ENCODE data around the gene TAPBP. TPM values are rescaled to one million over a fixed set of nuclear protein-coding genes. Genes with fewer than 3 reads are reported as not detected.
A peak's percentile ranks its signal among the peaks of the same experiment; 100 is the strongest.

TAPBP gene
- total and polyA plus RNA-seq, 9 of the 15 experiments (the other 6 are each of a cell fraction or from before 2014, with no cell fraction given) = 5.6 to 74.0 (median 22.3) TPM

GRCh38 chr6:33279971-33280511, 33.8 kb downstream of the TAPBP start (continued):
- 0 out of 2 replicates have a peak, but pooled peaks have one; percentile 41 for TF ChIP-seq TOE1 (IDR thresholded peaks at IDR 0.05; ENCODE audit: borderline replicate concordance)
- no peak for TF ChIP-seq TOE1 (CRISPR knock-in tag; IDR thresholded peaks at IDR 0.05; ENCODE audit: borderline replicate concordance, low read depth)
- TF ChIP-seq, protein P1, sequence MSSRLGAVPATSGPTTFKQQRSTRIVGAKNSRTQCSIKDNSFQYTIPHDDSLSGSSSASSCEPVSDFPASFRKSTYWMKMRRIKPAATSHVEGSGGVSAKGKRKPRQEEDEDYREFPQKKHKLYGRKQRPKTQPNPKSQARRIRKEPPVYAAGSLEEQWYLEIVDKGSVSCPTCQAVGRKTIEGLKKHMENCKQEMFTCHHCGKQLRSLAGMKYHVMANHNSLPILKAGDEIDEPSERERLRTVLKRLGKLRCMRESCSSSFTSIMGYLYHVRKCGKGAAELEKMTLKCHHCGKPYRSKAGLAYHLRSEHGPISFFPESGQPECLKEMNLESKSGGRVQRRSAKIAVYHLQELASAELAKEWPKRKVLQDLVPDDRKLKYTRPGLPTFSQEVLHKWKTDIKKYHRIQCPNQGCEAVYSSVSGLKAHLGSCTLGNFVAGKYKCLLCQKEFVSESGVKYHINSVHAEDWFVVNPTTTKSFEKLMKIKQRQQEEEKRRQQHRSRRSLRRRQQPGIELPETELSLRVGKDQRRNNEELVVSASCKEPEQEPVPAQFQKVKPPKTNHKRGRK (tag; IDR thresholded peaks at IDR 0.05) = no peak
- no peak for TF ChIP-seq STAT5B (CRISPR knock-in tag; IDR thresholded peaks at IDR 0.05)
- no peak for TF ChIP-seq CXXC5 (CRISPR knock-in tag; IDR thresholded peaks at IDR 0.05)
- peak; percentile 29; the same call in 1 of the 2 replicates for TF ChIP-seq KAT7 (CRISPR knock-in tag; IDR thresholded peaks at IDR 0.05; ENCODE audit: borderline replicate concordance)
- TF ChIP-seq PRDM10 (IDR thresholded peaks at IDR 0.05; ENCODE audit: partially characterized antibody) = peak; percentile 89
- TF ChIP-seq SNRNP70 (optimal IDR thresholded peaks at IDR 0.05; ENCODE audit: low read depth, low read length) = no peak
- TF ChIP-seq, protein P2, sequence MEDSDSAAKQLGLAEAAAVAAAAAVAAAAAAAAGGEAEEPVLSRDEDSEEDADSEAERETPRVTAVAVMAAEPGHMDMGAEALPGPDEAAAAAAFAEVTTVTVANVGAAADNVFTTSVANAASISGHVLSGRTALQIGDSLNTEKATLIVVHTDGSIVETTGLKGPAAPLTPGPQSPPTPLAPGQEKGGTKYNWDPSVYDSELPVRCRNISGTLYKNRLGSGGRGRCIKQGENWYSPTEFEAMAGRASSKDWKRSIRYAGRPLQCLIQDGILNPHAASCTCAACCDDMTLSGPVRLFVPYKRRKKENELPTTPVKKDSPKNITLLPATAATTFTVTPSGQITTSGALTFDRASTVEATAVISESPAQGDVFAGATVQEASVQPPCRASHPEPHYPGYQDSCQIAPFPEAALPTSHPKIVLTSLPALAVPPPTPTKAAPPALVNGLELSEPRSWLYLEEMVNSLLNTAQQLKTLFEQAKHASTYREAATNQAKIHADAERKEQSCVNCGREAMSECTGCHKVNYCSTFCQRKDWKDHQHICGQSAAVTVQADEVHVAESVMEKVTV (CRISPR knock-in tag; IDR thresholded peaks at IDR 0.05) = peak; percentile 79
- no peak for TF ChIP-seq NFE2L1 (tag; IDR thresholded peaks at IDR 0.05; ENCODE audit: borderline replicate concordance, low read depth)

All from K562 (cell line).